Choroid plexus epithelial cell (primary cell): Measurements from ENCODE around the gene F2R.

Experiments
- DNase-seq: peaks from one replicate; pipeline ENCODE4 v3.0.0-alpha.2; 2010; ENCODE audit warnings: low read depth
- H3K4me3 ChIP-seq: 2 replicates; pipeline ENCODE4 v1.5.1; 2011; ENCODE audit warnings: low read depth, mild to moderate bottlenecking, control low read depth, low read length, moderate library complexity
- TF ChIP-seq, protein P1 (sequence below): conservative IDR thresholded peaks from 2 replicates; pipeline ENCODE4 v1.5.1; 2011; ENCODE audit warnings: low read depth, mild to moderate bottlenecking, control low read depth, inconsistent platforms, low read length, moderate library complexity

The F2R gene

DNA sequence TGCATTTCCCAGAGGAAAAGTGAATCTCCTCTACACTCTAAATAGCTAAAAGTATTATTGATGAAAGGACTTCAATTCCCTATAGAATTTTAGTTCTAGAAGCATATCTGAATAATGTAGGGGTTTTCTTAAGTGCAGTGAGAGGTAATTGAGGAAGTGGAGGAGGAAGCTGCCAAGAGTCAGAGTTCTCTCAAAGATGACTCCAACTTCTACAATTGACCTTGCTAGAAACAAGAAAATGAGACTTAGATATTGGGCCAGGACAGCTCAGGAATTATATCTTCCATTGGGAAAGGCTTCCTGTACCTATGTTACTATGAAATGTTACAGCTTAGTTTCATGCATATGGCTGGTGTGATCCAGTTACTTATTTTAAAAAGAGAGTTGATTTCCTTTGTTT, 10.4 kb upstream of the F2R start:
- TF ChIP-seq, protein P1, sequence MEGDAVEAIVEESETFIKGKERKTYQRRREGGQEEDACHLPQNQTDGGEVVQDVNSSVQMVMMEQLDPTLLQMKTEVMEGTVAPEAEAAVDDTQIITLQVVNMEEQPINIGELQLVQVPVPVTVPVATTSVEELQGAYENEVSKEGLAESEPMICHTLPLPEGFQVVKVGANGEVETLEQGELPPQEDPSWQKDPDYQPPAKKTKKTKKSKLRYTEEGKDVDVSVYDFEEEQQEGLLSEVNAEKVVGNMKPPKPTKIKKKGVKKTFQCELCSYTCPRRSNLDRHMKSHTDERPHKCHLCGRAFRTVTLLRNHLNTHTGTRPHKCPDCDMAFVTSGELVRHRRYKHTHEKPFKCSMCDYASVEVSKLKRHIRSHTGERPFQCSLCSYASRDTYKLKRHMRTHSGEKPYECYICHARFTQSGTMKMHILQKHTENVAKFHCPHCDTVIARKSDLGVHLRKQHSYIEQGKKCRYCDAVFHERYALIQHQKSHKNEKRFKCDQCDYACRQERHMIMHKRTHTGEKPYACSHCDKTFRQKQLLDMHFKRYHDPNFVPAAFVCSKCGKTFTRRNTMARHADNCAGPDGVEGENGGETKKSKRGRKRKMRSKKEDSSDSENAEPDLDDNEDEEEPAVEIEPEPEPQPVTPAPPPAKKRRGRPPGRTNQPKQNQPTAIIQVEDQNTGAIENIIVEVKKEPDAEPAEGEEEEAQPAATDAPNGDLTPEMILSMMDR: no peak
- no peak overlapping the region for H3K4me3 ChIP-seq
- DNase-seq: no peak

DNA sequence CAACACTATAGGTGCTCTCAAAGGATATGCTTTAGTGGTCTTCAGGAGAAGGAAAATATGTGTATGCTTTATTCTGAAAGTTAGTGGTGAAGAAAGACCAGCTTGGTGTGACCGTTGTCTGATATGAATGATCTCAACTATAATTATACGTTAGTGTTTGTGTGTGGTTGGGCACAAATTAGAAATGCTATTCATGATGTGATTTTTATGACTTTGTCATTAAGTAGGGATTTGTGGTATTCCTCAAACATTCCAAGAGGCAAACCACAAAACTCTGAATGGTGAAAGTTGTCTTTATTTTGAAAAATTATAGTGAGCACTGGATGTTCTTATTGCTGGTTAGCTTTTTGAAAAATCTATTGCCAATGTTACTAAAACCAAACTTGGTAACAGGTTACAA, 6.2 kb upstream of the F2R start:
- no peak overlapping the region for H3K4me3 ChIP-seq
- DNase-seq: peak; percentile 74
- TF ChIP-seq, protein P1: no peak

DNA sequence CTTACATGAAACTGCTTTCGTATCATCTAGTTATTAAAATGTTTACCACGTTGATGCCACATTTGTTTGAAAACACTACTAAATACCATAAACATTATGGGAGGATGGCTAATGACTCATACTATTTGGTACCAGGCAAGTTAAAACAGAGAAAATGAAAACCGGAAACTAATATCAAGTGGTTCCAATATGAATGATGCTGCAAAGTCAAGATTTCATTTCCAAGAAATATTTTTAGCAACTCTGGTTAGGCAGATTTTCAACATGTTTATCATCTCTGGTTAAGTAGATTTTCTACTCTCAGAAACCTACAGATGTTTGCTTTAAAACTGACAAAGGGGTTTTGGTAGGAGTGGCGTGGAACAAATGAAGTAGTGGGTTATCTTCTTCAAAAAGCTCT, 4.9 kb upstream of the F2R start:
- TF ChIP-seq, protein P1: no peak
- no peak for DNase-seq
- H3K4me3 ChIP-seq: no peak overlapping the region

DNA sequence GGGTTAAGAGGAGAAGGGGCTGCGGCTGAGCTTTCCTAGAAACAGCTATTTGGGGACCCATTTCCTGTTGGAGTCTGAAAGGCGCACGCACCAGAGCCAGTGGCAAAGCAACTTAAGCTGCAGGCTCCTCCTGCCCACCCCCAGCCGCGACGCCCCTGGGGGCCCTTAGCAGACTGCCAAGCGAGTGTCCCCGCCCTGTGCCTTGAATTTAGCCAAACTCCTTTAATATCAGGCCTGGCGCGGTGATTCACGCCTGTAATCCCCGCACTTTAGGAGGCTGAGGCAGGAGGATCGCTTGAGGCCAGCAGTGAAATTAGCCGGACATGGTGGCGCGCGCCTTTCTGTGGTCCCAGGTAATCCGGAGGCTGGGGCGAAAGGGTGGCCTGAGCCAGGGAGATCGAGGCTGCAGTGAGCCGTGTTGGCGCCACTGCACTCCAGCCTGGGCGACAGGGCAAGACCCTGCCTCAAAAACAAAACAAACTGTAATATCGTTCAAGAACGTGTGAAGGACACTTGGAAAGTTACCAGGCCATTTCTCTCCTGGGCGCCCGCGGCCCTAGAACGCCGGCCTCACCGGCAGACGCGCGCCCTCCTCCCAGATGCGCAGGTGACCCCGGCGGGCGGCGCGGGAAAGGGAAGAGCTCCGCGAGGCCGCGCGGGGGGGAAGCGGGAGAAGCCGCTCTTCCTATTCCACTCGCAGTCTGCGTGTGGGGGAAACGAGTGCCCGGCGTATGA, 1.0 kb upstream of the F2R start:
- no peak for DNase-seq
- TF ChIP-seq, protein P1: no peak
- H3K4me3 ChIP-seq: peak overlapping the region; percentile 94

DNA sequence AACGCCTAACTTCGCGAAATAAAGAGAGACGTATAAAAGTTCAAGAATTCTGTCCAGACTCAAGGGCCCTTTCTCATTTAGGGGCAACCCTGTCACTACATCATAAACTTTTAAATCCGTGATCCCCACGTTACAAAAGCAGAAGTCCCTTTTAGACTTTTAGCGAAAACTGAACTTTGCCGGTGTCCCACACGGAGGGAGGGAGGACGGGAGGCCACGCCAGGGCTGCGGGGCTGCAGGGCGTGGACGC, 515 bp upstream of the F2R start:
- H3K4me3 ChIP-seq: peak overlapping the region; percentile 94
- TF ChIP-seq, protein P1: no peak
- no peak for DNase-seq

DNA sequence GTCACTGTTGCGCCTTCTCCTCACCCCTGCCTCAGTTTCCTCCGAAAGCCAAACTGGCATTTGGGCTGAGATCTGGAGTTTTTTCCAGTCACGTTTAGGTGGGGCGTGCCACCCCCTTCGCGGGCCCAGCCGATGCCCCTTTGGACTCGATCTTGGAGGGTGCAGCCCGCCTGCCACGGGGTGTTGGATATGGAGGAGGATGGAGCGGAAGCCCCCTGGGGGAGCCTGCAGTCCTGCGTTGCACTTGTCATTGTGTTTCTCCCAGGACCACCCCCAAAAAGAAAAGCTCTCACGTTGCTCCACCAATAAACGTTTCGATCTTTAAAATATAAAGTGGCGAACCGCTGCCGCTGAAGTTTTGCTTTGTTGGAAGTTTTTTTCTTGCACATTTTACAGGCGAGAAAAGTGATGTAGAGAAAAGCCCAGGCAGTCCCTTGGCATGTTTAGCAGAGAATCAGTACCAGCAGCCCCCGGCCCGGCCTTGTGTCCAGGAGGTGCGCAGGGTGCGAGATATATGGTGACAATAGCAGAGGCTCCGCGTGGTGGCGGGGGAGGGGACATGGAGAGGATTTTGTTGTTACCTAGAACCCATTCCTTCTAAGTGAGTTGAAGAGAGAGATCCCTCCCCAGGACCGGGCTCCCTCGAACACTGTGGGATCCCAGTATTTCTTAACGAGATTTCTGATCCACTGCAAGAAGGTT, 681 bp downstream of the F2R start:
- TF ChIP-seq, protein P1: peak; percentile 13
- peak overlapping the region; percentile 94 for H3K4me3 ChIP-seq
- no peak for DNase-seq
